H1 (cell line): ENCODE data around the gene TSPAN4. TPM values are rescaled to one million over a fixed set of nuclear protein-coding genes. Genes with fewer than 3 reads are reported as not detected.

Source experiments
- CTCF ChIA-PET: fragments of 300-600 bp; sonication (Branson Sonifier 250); formaldehyde crosslinking; loops from one replicate; lab custom pipeline; 2021; ENCODE audit not compliant: partially characterized antibody; lab: Charles Lee
- POLR2A ChIA-PET: fragments of 300-600 bp; sonication (Branson Sonifier 250); formaldehyde crosslinking; loops from one replicate; lab custom pipeline; 2021; ENCODE audit warnings: inconsistent platforms; ENCODE audit not compliant: partially characterized antibody; lab: Charles Lee
- DNase-seq, 2 experiments: peaks; one replicate each; pipeline versions ENCODE4 v3.0.0 to v3.0.0-alpha.2; 2010 to 2022; ENCODE audit warnings: low spot score in 2 of 2, low read depth in 1 of 2, mixed read lengths in 1 of 2
- FAIRE-seq: peaks from 2 replicates; lab custom pipeline; 2011; peaks lifted over from hg19 to GRCh38; lab: Jason Lieb, UNC
- H2AFZ ChIP-seq: 2 replicates; pipeline ENCODE4 v1.8.1; 2012; ENCODE audit warnings: low read length, inconsistent platforms
- H2AK5ac ChIP-seq: 2 replicates; pipeline ENCODE4 v1.6.1; 2013; ENCODE audit warnings: low read depth, low read length
- H2BK120ac ChIP-seq: replicated peaks from 2 replicates; pipeline ENCODE3; 2013; ENCODE audit warnings: low read depth, low read length, inconsistent platforms
- H2BK12ac ChIP-seq: 2 replicates; pipeline ENCODE4 v1.6.1; 2013; ENCODE audit warnings: low read depth, low read length
- H2BK15ac ChIP-seq: 2 replicates; pipeline ENCODE4 v1.6.1; 2013; ENCODE audit warnings: low read length
- H2BK20ac ChIP-seq: 2 replicates; pipeline ENCODE4 v1.6.1; 2013; ENCODE audit warnings: low read length
- H2BK5ac ChIP-seq: 2 replicates; pipeline ENCODE4 v1.6.1; 2013; ENCODE audit warnings: low read depth, low read length
- H3K14ac ChIP-seq: 2 replicates; pipeline ENCODE4 v1.6.1; 2013; ENCODE audit warnings: inconsistent platforms; ENCODE audit not compliant: insufficient read length
- H3K18ac ChIP-seq: 2 replicates; pipeline ENCODE4 v1.6.1; 2013; ENCODE audit warnings: low read length; ENCODE audit errors: extremely low read depth
- H3K23ac ChIP-seq: 2 replicates; pipeline ENCODE4 v1.6.1; 2013; ENCODE audit warnings: inconsistent platforms; ENCODE audit not compliant: insufficient read length
- H3K23me2 ChIP-seq: 2 replicates; pipeline ENCODE4 v1.6.1; 2013; ENCODE audit warnings: low read depth, low read length
- H3K27ac ChIP-seq: 2 replicates; pipeline ENCODE4 v1.6.1; 2011; ENCODE audit warnings: low read depth, low read length, inconsistent platforms
- H3K27me3 ChIP-seq, 4 experiments: replicated peaks in 1 of 4; 1 replicate in 1 of 4; 2 replicates in 3 of 4; pipeline versions ENCODE4 v1.6.1 to v1.8.1; 2011 to 2013; ENCODE audit warnings: low read length in 3 of 4, mild to moderate bottlenecking in 3 of 4, inconsistent platforms in 2 of 4, mixed read lengths in 2 of 4, moderate library complexity in 1 of 4; ENCODE audit not compliant: control insufficient read depth in 3 of 4, insufficient read depth in 3 of 4; ENCODE audit errors: extremely low read depth in 1 of 4
- H3K36me3 ChIP-seq, 4 experiments: 2 replicates each; pipeline versions ENCODE4 v1.6.1 to v1.8.1; 2011 to 2013; ENCODE audit warnings: mild to moderate bottlenecking in 4 of 4, low read length in 3 of 4, moderate library complexity in 2 of 4, control low read depth in 1 of 4, inconsistent platforms in 1 of 4; ENCODE audit not compliant: insufficient read depth in 4 of 4, control insufficient read depth in 2 of 4
- H3K4ac ChIP-seq: replicated peaks from 2 replicates; pipeline ENCODE3; 2013; ENCODE audit warnings: low read length, low read depth, mixed read lengths, inconsistent platforms; ENCODE audit not compliant: insufficient read length
- H3K4me1 ChIP-seq, 4 experiments: replicated peaks in 1 of 4; 1 replicate in 1 of 4; 2 replicates in 3 of 4; pipeline versions ENCODE4 v1.6.1 to v1.8.1; 2011 to 2013; ENCODE audit warnings: low read length in 3 of 4, inconsistent platforms in 2 of 4, mixed read lengths in 1 of 4; ENCODE audit not compliant: insufficient read depth in 4 of 4, control insufficient read depth in 3 of 4
- H3K4me2 ChIP-seq, 2 experiments: 2 replicates each; pipeline versions ENCODE4 v1.6.1 to v1.8.1; 2011 to 2013; ENCODE audit warnings: low read depth in 2 of 2, low read length in 2 of 2, control low read depth in 1 of 2, inconsistent platforms in 1 of 2, mild to moderate bottlenecking in 1 of 2; ENCODE audit not compliant: insufficient read depth in 1 of 2
- H3K4me3 ChIP-seq, 4 experiments: fragments of 200-600, 300-600 bp in 1 of 4; sonication (generic), shearing (Covaris generic), sonication (Bioruptor Twin) in 1 of 4; 2 replicates each; pipeline versions ENCODE4 v1.5.1 to v1.8.1; 2011 to 2016; ENCODE audit warnings: low read length in 4 of 4, low read depth in 3 of 4, control low read depth in 2 of 4, inconsistent platforms in 2 of 4, mild to moderate bottlenecking in 2 of 4, mixed read lengths in 1 of 4, moderate library complexity in 1 of 4; ENCODE audit not compliant: insufficient read depth in 2 of 4; ENCODE audit errors: extremely low read depth in 1 of 4
- H3K56ac ChIP-seq: replicated peaks from 2 replicates; pipeline ENCODE3; 2013; ENCODE audit warnings: low read depth, mild to moderate bottlenecking, mixed read lengths, low read length, inconsistent platforms; ENCODE audit not compliant: insufficient read length
- H3K79me1 ChIP-seq: 2 replicates; pipeline ENCODE4 v1.6.1; 2013; ENCODE audit warnings: low read depth, low read length, control low read depth
- H3K79me2 ChIP-seq, 2 experiments: 2 replicates each; pipeline versions ENCODE4 v1.6.1 to v1.8.1; 2012 to 2013; ENCODE audit warnings: low read length in 2 of 2, mild to moderate bottlenecking in 2 of 2, inconsistent platforms in 1 of 2; ENCODE audit not compliant: insufficient read depth in 2 of 2, control insufficient read depth in 1 of 2
- H3K9ac ChIP-seq, 4 experiments: replicated peaks in 1 of 4; 1 replicate in 1 of 4; 2 replicates in 3 of 4; pipeline versions ENCODE4 v1.6.1 to v1.8.1; 2011 to 2013; ENCODE audit warnings: low read depth in 3 of 4, low read length in 3 of 4, control low read depth in 2 of 4, mild to moderate bottlenecking in 2 of 4, moderate library complexity in 2 of 4, inconsistent platforms in 1 of 4; ENCODE audit errors: extremely low read depth in 1 of 4
- H3K9me3 ChIP-seq, 2 experiments: 2 replicates each; pipeline versions ENCODE4 v1.6.1 to v1.8.1; 2012 to 2013; ENCODE audit warnings: mild to moderate bottlenecking in 2 of 2, moderate library complexity in 2 of 2, control low read depth in 1 of 2, inconsistent platforms in 1 of 2, low read depth in 1 of 2, low read length in 1 of 2, mixed read lengths in 1 of 2; ENCODE audit not compliant: insufficient read depth in 2 of 2
- H4K20me1 ChIP-seq, 2 experiments: replicated peaks in 1 of 2; 2 replicates each; pipeline versions ENCODE3 to v1.8.1; 2011 to 2013; ENCODE audit warnings: inconsistent platforms in 2 of 2, low read length in 2 of 2, mild to moderate bottlenecking in 1 of 2; ENCODE audit not compliant: insufficient read depth in 2 of 2, control insufficient read depth in 1 of 2
- H4K5ac ChIP-seq: 2 replicates; pipeline ENCODE4 v1.6.1; 2013; ENCODE audit warnings: low read length, low read depth, mixed read lengths, inconsistent platforms; ENCODE audit not compliant: insufficient read length
- H4K8ac ChIP-seq: 2 replicates; pipeline ENCODE4 v1.8.0; 2013; ENCODE audit warnings: mild to moderate bottlenecking, moderate library complexity, low read length, inconsistent platforms; ENCODE audit not compliant: insufficient read depth; ENCODE audit errors: extremely low read depth
- H4K91ac ChIP-seq: replicated peaks from 2 replicates; pipeline ENCODE3; 2013; ENCODE audit warnings: low read length, mixed read lengths, inconsistent platforms; ENCODE audit not compliant: insufficient read length
- CHD2 ChIP-seq: IDR thresholded peaks from 2 replicates; pipeline ENCODE4 v1.6.1; 2012; ENCODE audit warnings: low read length, improper control_type of control experiment
- WGBS, 2 experiments: shearing (Covaris generic) in 1 of 2; methylation state at CpG; one replicate each; pipeline versions ENCODE4 v1.1.6 to v1.1.7; 2013 to 2015; ENCODE audit warnings: low lambda C conversion rate in 2 of 2, mixed read lengths in 2 of 2, inconsistent platforms in 1 of 2, low coverage in 1 of 2, missing lambda C conversion rate in 1 of 2; ENCODE audit not compliant: insufficient replicate concordance in 2 of 2, insufficient coverage in 1 of 2, insufficient read length in 1 of 2; ENCODE audit errors: extremely low coverage in 1 of 2, missing lambda C conversion rate in 1 of 2; 5-methylcytosine and 5-hydroxymethylcytosine counted together
- polyA plus RNA-seq, 7 experiments: library from polyadenylated mRNA; depleted of rRNA in 3 of 7; stranded (reverse) in 5 of 7; unstranded in 2 of 7; fragments of >200 nt in 5 of 7; fragments of 200-250 nt in 2 of 7; gene quantifications; 1 replicate in 5 of 7; 2 replicates in 1 of 7; 4 replicates in 1 of 7; pipeline versions ENCODE4 v1.2.1 to v1.2.3, GENCODE V29; 2011 to 2013; ENCODE audit warnings: missing spikeins in 2 of 7, mixed read lengths in 2 of 7
- total RNA-seq: library from RNA; stranded (reverse); fragmentation: NEBNext Ultra II Directional; extraction: Animal tissue kit (Norgen Biotek cat#: 25700); gene quantifications from 2 replicates; pipeline ENCODE4 v1.2.1, GENCODE V29; 2021
- TF ChIP-seq, protein P1 (sequence below): IDR thresholded peaks from 2 replicates; pipeline ENCODE4 v1.6.1; 2012; ENCODE audit warnings: inconsistent platforms

TSPAN4 gene
- total and polyA plus RNA-seq, 2 of the 8 experiments (the other 6 are each of a cell fraction or from before 2014, with no cell fraction given) = 74.1 to 145 TPM

DNA sequence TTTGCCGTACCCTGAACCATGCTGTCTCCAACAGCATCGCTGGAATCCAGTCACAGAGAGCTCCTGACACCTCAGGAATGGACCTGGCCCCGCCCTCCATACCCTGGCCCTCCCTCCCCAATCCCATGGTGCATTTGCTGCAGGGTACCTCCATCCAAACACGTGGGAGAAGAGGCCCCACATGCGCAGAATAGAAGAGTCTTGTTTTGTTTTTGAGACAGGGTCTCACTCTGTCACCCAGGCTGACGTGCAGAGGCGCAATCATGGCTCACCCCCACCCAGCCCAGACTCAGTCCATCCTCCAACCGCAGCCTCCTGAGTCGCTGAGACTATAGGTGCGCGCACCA, 26.2 kb upstream of the TSPAN4 start:
- H3K4ac ChIP-seq = no peak overlapping the region
- no peak overlapping the region for H2AFZ ChIP-seq
- no peak overlapping the region; the same call in 1 of the 2 replicates for H2BK12ac ChIP-seq
- POLR2A ChIA-PET = interaction anchor here (1.6 to 53.0 kb wide), 4 partner anchors 5 to 88 kb away, joined by 3 to 1917 read pairs (median 960); partner anchors contain the start of genes CD151, CEND1, CRACR2B and PIDD1
- H3K4me3 ChIP-seq = no peak overlapping the region
- no peak overlapping the region for H3K56ac ChIP-seq
- no peak overlapping the region for H3K14ac ChIP-seq
- CTCF ChIA-PET = interaction anchor here (0.9 to 1.4 kb wide), 5 partner anchors 12 to 32 kb away, joined by 3 to 6 read pairs (median 4); partner anchors contain the start of gene PIDD1
- H3K9ac ChIP-seq = no peak overlapping the region
- H3K27ac ChIP-seq = no peak overlapping the region
- H3K18ac ChIP-seq = no peak overlapping the region
- no peak for DNase-seq
- H4K8ac ChIP-seq = no peak overlapping the region; the same call in 1 of the 2 replicates
- H3K9me3 ChIP-seq = no peaks in the 10 kb centered on the region
- H3K4me2 ChIP-seq = no peak overlapping the region
- H4K20me1 ChIP-seq = peaks cover 10 to 23% of the 10 kb centered on the region in 2 experiments
- TF ChIP-seq, protein P1, sequence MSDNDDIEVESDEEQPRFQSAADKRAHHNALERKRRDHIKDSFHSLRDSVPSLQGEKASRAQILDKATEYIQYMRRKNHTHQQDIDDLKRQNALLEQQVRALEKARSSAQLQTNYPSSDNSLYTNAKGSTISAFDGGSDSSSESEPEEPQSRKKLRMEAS = peak; percentile 53; the same call in 1 of the 2 replicates
- TF ChIP-seq CHD2 = no peak
- no peaks in the 10 kb centered on the region; a peak in 2 of 7 replicates for H3K27me3 ChIP-seq
- no peak overlapping the region for H2BK120ac ChIP-seq
- no peak overlapping the region for H3K23ac ChIP-seq
- H3K4me1 ChIP-seq = peaks cover 0 to 15% (median 10%) of the 10 kb centered on the region in 4 experiments; a peak in 5 of 7 replicates
- peaks cover 0 to 15% of the 10 kb centered on the region in 2 experiments; a peak in 2 of 4 replicates for H3K79me2 ChIP-seq
- H3K23me2 ChIP-seq = peaks cover 8% of the 10 kb centered on the region; the same call in 1 of the 2 replicates
- no peak overlapping the region for H2AK5ac ChIP-seq
- H4K91ac ChIP-seq = no peak overlapping the region
- FAIRE-seq = no peak
- H2BK20ac ChIP-seq = no peak overlapping the region
- no peak overlapping the region for H2BK15ac ChIP-seq
- 0 out of 2 replicates have a peak overlapping the region, but pooled peaks have one; percentile 2 for H2BK5ac ChIP-seq
- peaks cover 5% of the 10 kb centered on the region for H3K79me1 ChIP-seq
- 81% methylated on average over 11 of the region's 11 CpGs; no CpG with 5 or more reads in 1 of the 2 experiments for WGBS, 2 experiments
- H3K36me3 ChIP-seq = peaks cover 15 to 23% (median 19%) of the 10 kb centered on the region in 4 experiments
- H4K5ac ChIP-seq = no peak overlapping the region
